Heart right ventricle (tissue), 16 donors: Measurements from ENCODE around the gene ZSCAN25. TPM values are rescaled to one million over a fixed set of nuclear protein-coding genes. Genes with fewer than 3 reads are reported as not detected.
"Not testable (repeated sequence)": the region's sequence is repeated elsewhere in the genome, so short reads cannot be mapped to it uniquely, and the experiment has no call there.

Experiments
- ATAC-seq, 8 donors: fragments of 200-7000 bp; cut with Tn5 transposase; one replicate each; pipeline ENCODE4 v1.9.1; 2020; ENCODE audit warnings: mild to moderate bottlenecking in 8 of 8, moderate library complexity in 8 of 8, moderate number of reproducible peaks in 1 of 8
- DNase-seq, 2 donors: peaks; one replicate each; pipeline ENCODE4 v3.0.0-alpha.2; 2020
- H3K27ac ChIP-seq, 10 donors: fragments of 200-600 bp; sonication (generic) in 2 of 10; one replicate each; pipeline versions ENCODE4 v1.5.0 to v1.8.0; 2020 to 2022; ENCODE audit warnings: mild to moderate bottlenecking in 3 of 10
- H3K27me3 ChIP-seq, 7 donors: fragments of 200-600 bp; one replicate each; pipeline ENCODE4 v1.8.0; 2021 to 2022; ENCODE audit warnings: mild to moderate bottlenecking in 2 of 7
- H3K36me3 ChIP-seq, 9 donors: fragments of 200-600 bp; sonication (generic) in 1 of 9; one replicate each; pipeline versions ENCODE4 v1.5.0 to v1.8.0; 2020 to 2022; ENCODE audit warnings: mild to moderate bottlenecking in 2 of 9
- H3K4me1 ChIP-seq, 9 donors: fragments of 200-600 bp; sonication (generic) in 1 of 9; one replicate each; pipeline versions ENCODE4 v1.5.0 to v1.8.0; 2020 to 2022; ENCODE audit warnings: mild to moderate bottlenecking in 4 of 9
- H3K4me3 ChIP-seq, 10 donors: fragments of 200-600 bp; sonication (generic) in 2 of 10; one replicate each; pipeline versions ENCODE4 v1.5.0 to v1.8.0; 2020 to 2022; ENCODE audit warnings: mild to moderate bottlenecking in 7 of 10, moderate library complexity in 2 of 10
- H3K9me3 ChIP-seq, 11 donors: fragments of 200-600 bp in 10 of 11; sonication (generic) in 2 of 11; one replicate each; pipeline versions ENCODE4 v1.5.0 to v1.8.0; 2013 to 2022; ENCODE audit warnings: mild to moderate bottlenecking in 2 of 11, control low read depth in 1 of 11, moderate library complexity in 1 of 11
- CTCF ChIP-seq, 9 donors: fragments of 200-600 bp; sonication (generic) in 2 of 9; IDR thresholded peaks; one replicate each; pipeline versions ENCODE4 v1.5.0 to v1.8.0; 2021 to 2022; ENCODE audit warnings: antibody characterized with exemption in 9 of 9, mild to moderate bottlenecking in 5 of 9, moderate library complexity in 1 of 9
- WGBS, 2 donors: extraction: QIAGEN DNeasy Blood & Tissue Kit; methylation state at CpG; one replicate each; pipeline ENCODE4 v1.1.7; 2013; ENCODE audit warnings: inconsistent platforms in 1 of 2; 5-methylcytosine and 5-hydroxymethylcytosine counted together
- intact Hi-C, 10 donors: fragments of 100-400 bp; cut with DNase I; formaldehyde crosslinking; loops; one replicate each; pipeline versions ENCODE4 v1.11.1 to v1.14.2; 2022
- polyA plus RNA-seq, 2 donors: library from polyadenylated mRNA; stranded (reverse); fragments of 200-250 nt; gene quantifications; one replicate each; pipeline ENCODE4 v1.2.3, GENCODE V29; 2013
- total RNA-seq, 10 donors: library from RNA; stranded (reverse); fragmentation: NEBNext Ultra II Directional in 3 of 10; extraction: Animal tissue kit (Norgen Biotek cat#: 25700) in 3 of 10; gene quantifications; one replicate each; pipeline versions ENCODE4 v1.2.1 to v1.2.4, GENCODE V29; 2021 to 2023
- donor health status: Arrhythmogenic right ventricular cardiomyopathy.
- donor health status: ischemic (EF 13 %, LVEDD 7.1; RV severe dilation, severe dysfunction).
- donor health status: healthy with polysubstance abuse.
- donor health status: DM: no; HTN: yes; CAD: no.
- donor health status: DM: no; HTN: no; CAD: no.
- donor health status: ischemic (EF 25% LVEDD 6.9; RV normal size, moderate dysfunction).
- donor health status: ischemic (EF 25% LVEDD 5.7; RV mildly dilated, moderate dysfunction).
- donor health status: healthy.
- donor health status: DM: yes; HTN: yes; CAD: no.
- donor health status: Ischemic cardiomyopathy.
- donor health status: ischemic (EF 35%, LVEDD 5.7; RV mildly dilated, moderate dysfunction).
- donor health status: nonischemic (EF 11% LVEDD 7.7; RV severe dilation, severe dysfunction).
- donor health status: DM: yes; HTN: yes; CAD: no.
- donor health status: PGD.
- donor health status: ischemic (EF 29% LVEDD 5.4; RV normal size, mild dysfunction).
- donor health status: nonischemic (EF 23%, LVEDD 6.1; RV moderate dilation, normal function).

The ZSCAN25 gene
- total and polyA plus RNA-seq, 12 donors: 2.5 to 10.5 (median 7.5) TPM

GRCh38 chr7:99576251-99576650 lies 40.5 kb upstream of the ZSCAN25 start:
- DNase-seq (no peak), ATAC-seq (no peak)
- H3K36me3 ChIP-seq: peaks cover 0 to 41% (median 19%) of the 10 kb centered on the region in 9 donors
- no peaks in the 10 kb centered on the region for H3K27me3 ChIP-seq
- H3K4me1 ChIP-seq: peaks cover 0 to 26% (median 13%) of the 10 kb centered on the region in 9 donors
- H3K27ac ChIP-seq: peak overlapping the region in 1 of 10 donors; percentile 6
- TF ChIP-seq CTCF (IDR thresholded peaks at IDR 0.05): no peak
- no peak overlapping the region for H3K4me3 ChIP-seq
- H3K9me3 ChIP-seq: no peaks in the 10 kb centered on the region
- intact Hi-C loops: no loop called here
- WGBS, 2 donors: 76% methylated on average over 3 of the region's 3 CpGs

GRCh38 chr7:99579281-99579955 lies 37.3 kb upstream of the ZSCAN25 start:
- Histone ChIP-seq H3K9me3 (no peaks in the 10 kb centered on the region), H3K27ac (peak overlapping the region in 3 of 10 donors; percentile 64 to 71 (median 66)), H3K4me3 (peak overlapping the region; percentile 40 to 91 (median 75)), H3K36me3 (peaks cover 0 to 9% (median 0%) of the 10 kb centered on the region in 9 donors), H3K27me3 (peaks cover 0 to 7% (median 0%) of the 10 kb centered on the region in 7 donors), H3K4me1 (peaks cover 0 to 26% (median 13%) of the 10 kb centered on the region in 9 donors)
- ATAC-seq (peak in 1 of 8 donors; percentile 34), DNase-seq (no peak)
- TF ChIP-seq CTCF (IDR thresholded peaks at IDR 0.05): no peak
- 45 to 46% methylated on average over 10 of the region's 10 CpGs for WGBS, 2 donors
- intact Hi-C loops: no loop called here

DNA sequence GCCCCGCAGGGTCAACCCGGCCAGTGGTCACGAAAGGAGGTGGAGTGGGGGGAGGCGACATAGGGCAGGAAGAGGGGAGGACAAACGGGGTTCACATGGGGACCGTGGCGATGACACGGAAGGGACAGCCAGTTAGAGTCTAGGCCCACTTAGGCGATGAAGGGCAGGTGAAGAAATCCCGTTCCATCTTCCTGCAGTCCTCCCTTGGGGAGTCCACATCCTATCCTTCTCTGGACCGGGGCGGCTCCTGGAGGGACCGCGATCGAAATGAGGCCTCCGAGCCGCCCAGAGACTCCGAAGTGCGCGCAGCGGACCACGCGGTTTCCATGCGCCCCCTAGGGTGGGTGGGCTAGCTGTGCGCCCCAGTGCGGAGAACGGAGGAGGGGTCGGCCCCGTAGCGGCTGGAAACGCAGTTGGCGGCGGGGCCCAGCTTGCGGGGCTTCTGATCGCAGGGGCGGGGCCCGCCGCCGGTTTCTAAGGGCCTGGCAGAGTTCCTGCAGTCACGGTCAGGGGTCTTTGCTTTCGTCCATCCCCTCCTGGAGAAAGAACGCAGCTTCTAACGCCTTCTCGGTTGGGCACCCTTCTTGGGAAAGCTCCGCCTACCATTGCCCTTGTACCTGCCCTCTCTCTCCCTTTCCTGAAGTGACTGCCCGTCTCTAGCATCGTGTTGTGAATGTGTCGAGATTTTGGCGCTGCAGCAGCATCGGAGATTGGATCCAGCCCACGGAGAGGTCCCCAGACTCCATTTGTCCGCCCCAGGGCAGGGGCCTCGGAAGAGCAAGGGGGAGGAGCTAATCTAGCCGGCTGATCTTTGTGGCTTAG lies 36.6 kb upstream of the ZSCAN25 start:
- Histone ChIP-seq H3K36me3 (peaks cover 0 to 3% (median 0%) of the 10 kb centered on the region in 9 donors), H3K27ac (peak overlapping the region in 7 of 10 donors; percentile 15 to 71 (median 60)), H3K4me3 (peak overlapping the region; percentile 40 to 91 (median 75)), H3K4me1 (peaks cover 0 to 26% (median 13%) of the 10 kb centered on the region in 9 donors), H3K9me3 (no peaks in the 10 kb centered on the region), H3K27me3 (peaks cover 0 to 13% (median 4%) of the 10 kb centered on the region in 7 donors)
- intact Hi-C loops: loop anchor here in 1 of 10 donors (1.0 kb wide), 1 partner anchor 22 kb away; the partner anchor contains the start of gene ZNF655
- ATAC-seq: peak; percentile 61 to 77 (median 69)
- DNase-seq: peak; percentile 30 to 33
- WGBS, 2 donors: 1% methylated on average over 54 of the region's 54 CpGs
- TF ChIP-seq CTCF (IDR thresholded peaks at IDR 0.05): peak in 7 of 9 donors; percentile 34 to 56 (median 42)

- not testable (repeated sequence) for ATAC-seq, H3K36me3 ChIP-seq, DNase-seq, H3K9me3 ChIP-seq
- WGBS, 2 donors: 53 to 59% methylated on average over 4 of the region's 4 CpGs
- peak overlapping the region in 4 of 10 donors; percentile 60 to 71 (median 65) for H3K27ac ChIP-seq
- intact Hi-C loops: loop anchor here in 1 of 10 donors (1.0 kb wide), 1 partner anchor 23 kb away; the partner anchor contains the start of gene ZNF655
- peaks cover 0 to 18% (median 6%) of the 10 kb centered on the region in 7 donors for H3K27me3 ChIP-seq
- H3K4me1 ChIP-seq: peaks cover 0 to 26% (median 13%) of the 10 kb centered on the region in 9 donors
- H3K4me3 ChIP-seq: peak overlapping the region; percentile 40 to 91 (median 75)
Observed at GRCh38 chr7:99580778-99581332, 35.9 kb upstream of the ZSCAN25 start.
